ENCODE results near the gene PSMB10.

The PSMB10 gene

GRCh38 chr16:67954421-67955196 is 18.0 kb upstream of the PSMB10 start:
- TF ChIP-seq SIN3A (IDR thresholded peaks at IDR 0.05; ENCODE audit: borderline replicate concordance, insufficient read depth, low read length): no peak
- TF ChIP-seq TAF1 (IDR thresholded peaks at IDR 0.05; ENCODE audit: borderline replicate concordance, insufficient read depth, low read length): no peak
- no peak for TF ChIP-seq REST (IDR thresholded peaks at IDR 0.05; ENCODE audit: insufficient read depth in 1 of 2, low read depth in 2 of 2, low read length in 2 of 2)
- no peak for TF ChIP-seq POLR2AphosphoS5 (IDR thresholded peaks at IDR 0.05; ENCODE audit: low read depth, low read length)
- TF ChIP-seq FOXP2 (optimal IDR thresholded peaks at IDR 0.05; ENCODE audit: borderline replicate concordance, extremely low read depth, extremely low read length, insufficient read depth): no peak

- TF ChIP-seq TAF1 (IDR thresholded peaks at IDR 0.05; ENCODE audit: borderline replicate concordance, insufficient read depth, low read length): no peak
- no peak for TF ChIP-seq POLR2AphosphoS5 (IDR thresholded peaks at IDR 0.05; ENCODE audit: low read depth, low read length)
- TF ChIP-seq SIN3A (IDR thresholded peaks at IDR 0.05; ENCODE audit: borderline replicate concordance, insufficient read depth, low read length): no peak
- no peak for TF ChIP-seq REST (IDR thresholded peaks at IDR 0.05; ENCODE audit: insufficient read depth in 1 of 2, low read depth in 2 of 2, low read length in 2 of 2)
- no peak for TF ChIP-seq FOXP2 (optimal IDR thresholded peaks at IDR 0.05; ENCODE audit: borderline replicate concordance, extremely low read depth, extremely low read length, insufficient read depth)
These were observed 17.2 kb upstream of the PSMB10 start for GRCh38 chr16:67953641-67954375.

- no peak for TF ChIP-seq SIN3A (IDR thresholded peaks at IDR 0.05; ENCODE audit: borderline replicate concordance, insufficient read depth, low read length)
- TF ChIP-seq FOXP2 (optimal IDR thresholded peaks at IDR 0.05; ENCODE audit: borderline replicate concordance, extremely low read depth, extremely low read length, insufficient read depth): no peak
- no peak for TF ChIP-seq TAF1 (IDR thresholded peaks at IDR 0.05; ENCODE audit: borderline replicate concordance, insufficient read depth, low read length)
- TF ChIP-seq REST (IDR thresholded peaks at IDR 0.05; ENCODE audit: insufficient read depth in 1 of 2, low read depth in 2 of 2, low read length in 2 of 2): no peak
- no peak for TF ChIP-seq POLR2AphosphoS5 (IDR thresholded peaks at IDR 0.05; ENCODE audit: low read depth, low read length)
These were observed 14.8 kb upstream of the PSMB10 start for GRCh38 chr16:67951485-67951884.

DNA sequence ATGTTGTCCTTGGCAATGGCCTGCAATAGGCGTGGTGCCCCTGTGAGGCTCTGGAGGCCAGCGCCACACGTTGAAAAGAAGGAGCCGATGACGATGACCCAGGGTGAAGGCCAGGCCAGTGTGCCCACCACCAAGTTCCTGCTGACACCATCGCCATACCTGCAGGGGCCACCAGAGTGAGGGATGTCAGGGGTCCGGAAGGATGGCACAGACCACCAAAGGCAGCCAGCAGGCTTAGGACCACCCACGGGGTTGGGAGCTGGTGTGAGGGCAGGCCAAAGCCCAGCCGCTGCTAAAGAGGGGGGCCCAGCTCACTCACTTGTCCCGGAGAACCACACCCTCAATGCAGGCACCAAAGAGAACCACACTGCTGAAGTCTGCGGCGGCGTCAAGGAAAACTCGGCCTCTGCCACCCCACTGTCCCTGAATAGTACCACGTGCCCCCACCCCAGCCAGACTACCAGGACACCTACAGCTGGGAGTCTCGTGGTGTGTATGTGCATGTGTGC is 13.7 kb upstream of the PSMB10 start:
- no peak for TF ChIP-seq TAF1 (IDR thresholded peaks at IDR 0.05; ENCODE audit: borderline replicate concordance, insufficient read depth, low read length)
- no peak for TF ChIP-seq REST (IDR thresholded peaks at IDR 0.05; ENCODE audit: insufficient read depth in 1 of 2, low read depth in 2 of 2, low read length in 2 of 2)
- TF ChIP-seq FOXP2 (optimal IDR thresholded peaks at IDR 0.05; ENCODE audit: borderline replicate concordance, extremely low read depth, extremely low read length, insufficient read depth): no peak
- no peak for TF ChIP-seq SIN3A (IDR thresholded peaks at IDR 0.05; ENCODE audit: borderline replicate concordance, insufficient read depth, low read length)
- TF ChIP-seq POLR2AphosphoS5 (IDR thresholded peaks at IDR 0.05; ENCODE audit: low read depth, low read length): no peak

Measured in PFSK-1 (cell line).